Measurements from ENCODE around the gene PAX8.
"Not testable (repeated sequence)": the region's sequence is repeated elsewhere in the genome, so short reads cannot be mapped to it uniquely, and the experiment has no call there.

The PAX8 gene

GRCh38 chr2:113309655-113310387, 31.1 kb upstream of the PAX8 start:
- no peaks in the 10 kb centered on the region for H3K36me3 ChIP-seq (ENCODE audit: control insufficient read depth, insufficient read depth, low read length, severe bottlenecking)
- H3K4me3 ChIP-seq (ENCODE audit: low read length) = no peak overlapping the region
- no peaks in the 10 kb centered on the region for H3K27me3 ChIP-seq (replicated peaks; ENCODE audit: control insufficient read depth, insufficient read depth, low read length)
- no peaks in the 10 kb centered on the region for H3K9me3 ChIP-seq (ENCODE audit: control insufficient read depth, low read length)
- peaks cover 8% of the 10 kb centered on the region for H3K4me1 ChIP-seq (ENCODE audit: control insufficient read depth, insufficient read depth, low read length)
- H3K9ac ChIP-seq (ENCODE audit: low read length) = no peak overlapping the region
- DNase-seq (ENCODE audit: low read depth) = no peak

GRCh38 chr2:113308784-113309183, 30.1 kb upstream of the PAX8 start:
- H3K9me3 ChIP-seq (ENCODE audit: control insufficient read depth, low read length) = not testable (repeated sequence)

DNA sequence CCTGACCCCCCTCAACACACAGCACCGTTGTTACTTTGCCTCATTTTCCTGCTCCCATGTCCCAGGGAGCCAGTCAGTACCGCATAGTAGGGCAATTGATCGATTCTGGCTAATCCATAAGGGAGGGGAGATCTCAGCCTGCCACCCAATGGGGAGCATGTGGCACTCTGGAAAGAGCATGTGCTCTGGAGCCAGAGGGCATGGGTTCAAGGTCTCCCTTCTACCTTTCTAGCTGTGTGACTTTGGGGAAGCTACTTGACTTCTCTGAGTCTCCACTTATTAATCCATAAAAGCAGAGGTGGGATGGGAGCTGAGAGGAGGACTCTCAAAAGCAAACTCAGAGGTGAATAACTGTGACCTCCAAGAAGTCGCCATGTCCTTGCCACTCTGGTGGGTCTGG, 27.5 kb upstream of the PAX8 start:
- not testable (repeated sequence) for H3K9ac ChIP-seq (ENCODE audit: low read length); H3K4me3 ChIP-seq (ENCODE audit: low read length); H3K4me1 ChIP-seq (ENCODE audit: control insufficient read depth, insufficient read depth, low read length); H3K27me3 ChIP-seq (replicated peaks; ENCODE audit: control insufficient read depth, insufficient read depth, low read length); H3K9me3 ChIP-seq (ENCODE audit: control insufficient read depth, low read length); H3K36me3 ChIP-seq (ENCODE audit: control insufficient read depth, insufficient read depth, low read length, severe bottlenecking); DNase-seq (ENCODE audit: low read depth)

More at GRCh38 chr2:113308784-113309183, 30.1 kb upstream of the PAX8 start:
- H3K4me3 ChIP-seq (ENCODE audit: low read length); H3K27me3 ChIP-seq (replicated peaks; ENCODE audit: control insufficient read depth, insufficient read depth, low read length); H3K4me1 ChIP-seq (ENCODE audit: control insufficient read depth, insufficient read depth, low read length); H3K9ac ChIP-seq (ENCODE audit: low read length); DNase-seq (ENCODE audit: low read depth); H3K36me3 ChIP-seq (ENCODE audit: control insufficient read depth, insufficient read depth, low read length, severe bottlenecking): not testable (repeated sequence)

DNA sequence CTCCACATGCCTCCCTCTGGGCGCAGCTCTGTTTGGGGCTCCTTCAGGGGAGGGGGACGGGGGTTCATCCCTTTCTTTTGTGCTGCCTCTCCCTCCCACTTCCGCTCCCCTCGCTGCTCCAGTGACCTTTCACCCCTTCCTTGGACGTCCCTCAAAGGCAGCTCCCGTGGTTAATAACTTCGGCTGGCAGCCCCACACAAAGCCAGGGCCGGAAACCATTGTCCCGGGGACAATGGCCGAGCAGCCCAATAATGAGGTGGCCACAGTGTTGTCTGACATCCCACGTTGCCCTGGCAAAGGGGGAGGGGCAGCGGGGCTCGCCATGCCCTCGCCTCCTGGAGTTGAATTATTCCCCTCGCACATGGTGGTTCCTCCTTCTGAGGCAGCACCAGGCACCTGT, 27.0 kb upstream of the PAX8 start:
- not testable (repeated sequence) for DNase-seq (ENCODE audit: low read depth); H3K9ac ChIP-seq (ENCODE audit: low read length); H3K36me3 ChIP-seq (ENCODE audit: control insufficient read depth, insufficient read depth, low read length, severe bottlenecking); H3K27me3 ChIP-seq (replicated peaks; ENCODE audit: control insufficient read depth, insufficient read depth, low read length); H3K4me3 ChIP-seq (ENCODE audit: low read length); H3K4me1 ChIP-seq (ENCODE audit: control insufficient read depth, insufficient read depth, low read length); H3K9me3 ChIP-seq (ENCODE audit: control insufficient read depth, low read length)

DNA sequence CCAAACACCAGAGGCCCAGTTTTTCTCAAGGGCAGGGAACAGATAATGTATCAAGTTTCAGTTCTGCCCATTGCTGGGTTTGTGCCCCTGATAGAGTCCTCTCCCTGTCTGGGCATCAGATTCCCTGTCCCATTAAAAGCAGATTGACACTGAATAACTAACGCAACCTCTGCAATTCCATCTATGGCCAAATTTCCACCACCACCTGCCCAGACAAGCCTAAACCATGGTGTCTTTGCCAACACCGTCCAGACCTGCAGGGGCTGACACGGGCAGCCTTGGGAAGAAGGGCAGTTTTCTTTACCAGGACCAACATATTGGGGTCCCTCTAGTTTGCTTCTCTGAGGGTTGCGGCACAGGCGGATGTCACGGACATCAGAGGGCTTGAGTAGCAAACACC, 26.4 kb upstream of the PAX8 start:
- DNase-seq (ENCODE audit: low read depth) = no peak
- no peaks in the 10 kb centered on the region for H3K36me3 ChIP-seq (ENCODE audit: control insufficient read depth, insufficient read depth, low read length, severe bottlenecking)
- no peak overlapping the region for H3K4me3 ChIP-seq (ENCODE audit: low read length)
- no peaks in the 10 kb centered on the region for H3K9me3 ChIP-seq (ENCODE audit: control insufficient read depth, low read length)
- H3K4me1 ChIP-seq (ENCODE audit: control insufficient read depth, insufficient read depth, low read length) = no peaks in the 10 kb centered on the region
- no peaks in the 10 kb centered on the region for H3K27me3 ChIP-seq (replicated peaks; ENCODE audit: control insufficient read depth, insufficient read depth, low read length)
- no peak overlapping the region for H3K9ac ChIP-seq (ENCODE audit: low read length)

DNA sequence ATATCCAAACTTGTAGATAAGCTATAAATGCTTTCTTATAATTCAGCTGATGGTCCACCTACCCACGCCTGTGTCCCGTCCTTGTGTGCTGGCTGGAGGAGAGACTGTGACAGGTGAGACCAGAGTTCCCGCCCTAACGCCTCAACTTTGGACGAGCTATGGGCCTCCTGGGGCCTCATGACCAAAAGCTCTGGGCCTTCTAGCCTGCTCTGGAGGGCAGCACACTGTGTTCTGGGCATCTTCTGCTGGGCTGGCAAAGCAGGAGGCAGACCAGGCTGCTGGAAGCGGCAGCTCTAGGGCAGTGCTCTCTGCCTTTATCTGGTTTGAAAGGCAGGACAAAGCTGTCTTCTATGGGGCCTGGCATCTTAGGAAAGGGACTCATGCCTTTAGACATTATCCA, 26.0 kb upstream of the PAX8 start:
- no peak overlapping the region for H3K9ac ChIP-seq (ENCODE audit: low read length)
- H3K36me3 ChIP-seq (ENCODE audit: control insufficient read depth, insufficient read depth, low read length, severe bottlenecking) = no peaks in the 10 kb centered on the region
- no peak overlapping the region for H3K4me3 ChIP-seq (ENCODE audit: low read length)
- H3K4me1 ChIP-seq (ENCODE audit: control insufficient read depth, insufficient read depth, low read length) = no peaks in the 10 kb centered on the region
- no peak for DNase-seq (ENCODE audit: low read depth)
- H3K9me3 ChIP-seq (ENCODE audit: control insufficient read depth, low read length) = no peaks in the 10 kb centered on the region
- no peaks in the 10 kb centered on the region for H3K27me3 ChIP-seq (replicated peaks; ENCODE audit: control insufficient read depth, insufficient read depth, low read length)

DNA sequence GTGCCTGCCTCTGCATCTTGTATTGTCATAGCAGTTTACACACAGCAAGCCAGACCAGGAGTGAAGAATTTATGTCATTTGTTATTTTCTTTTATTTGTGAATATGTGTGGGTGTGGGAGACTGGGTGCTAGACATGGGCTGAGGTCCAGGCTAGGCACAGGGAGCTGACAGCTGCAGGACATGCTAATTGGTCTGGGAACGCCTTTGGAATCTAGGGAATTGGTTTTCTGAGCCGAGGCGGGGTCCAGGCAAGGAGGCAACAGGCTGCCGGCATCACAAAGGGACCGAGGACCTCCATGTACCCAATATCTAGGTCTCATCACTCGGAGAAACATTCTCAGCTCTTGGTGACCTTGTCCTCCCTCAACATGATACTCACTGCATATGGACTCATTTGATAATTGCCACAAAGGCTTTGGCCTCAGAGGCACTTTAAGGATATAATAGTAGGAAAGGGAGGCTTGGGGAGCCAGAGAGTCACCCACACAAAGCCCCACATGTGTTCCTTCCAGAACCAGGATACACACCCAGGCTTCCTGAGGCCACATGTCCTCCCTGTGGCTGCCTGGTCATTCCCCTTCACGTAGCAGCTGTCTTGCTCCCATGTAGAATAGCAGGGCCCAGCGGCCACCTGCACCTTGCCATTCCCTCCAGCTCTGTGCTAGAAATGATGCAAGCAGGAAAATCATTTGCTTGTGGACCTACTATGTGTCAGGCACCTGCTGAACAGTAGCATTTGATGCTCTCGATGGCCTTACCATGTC, 23.7 kb upstream of the PAX8 start:
- not testable (repeated sequence) for H3K4me3 ChIP-seq (ENCODE audit: low read length); H3K36me3 ChIP-seq (ENCODE audit: control insufficient read depth, insufficient read depth, low read length, severe bottlenecking); H3K4me1 ChIP-seq (ENCODE audit: control insufficient read depth, insufficient read depth, low read length); H3K9me3 ChIP-seq (ENCODE audit: control insufficient read depth, low read length); H3K27me3 ChIP-seq (replicated peaks; ENCODE audit: control insufficient read depth, insufficient read depth, low read length); DNase-seq (ENCODE audit: low read depth); H3K9ac ChIP-seq (ENCODE audit: low read length)

- DNase-seq (ENCODE audit: low read depth) = no peak
Measured at GRCh38 chr2:113300281-113300680, 21.6 kb upstream of the PAX8 start.

GRCh38 chr2:113298176-113298575, 19.5 kb upstream of the PAX8 start:
- Histone ChIP-seq H3K4me3 (ENCODE audit: low read length) (no peak overlapping the region), H3K27me3 (replicated peaks; ENCODE audit: control insufficient read depth, insufficient read depth, low read length) (no peaks in the 10 kb centered on the region), H3K36me3 (ENCODE audit: control insufficient read depth, insufficient read depth, low read length, severe bottlenecking) (no peaks in the 10 kb centered on the region), H3K4me1 (ENCODE audit: control insufficient read depth, insufficient read depth, low read length) (no peaks in the 10 kb centered on the region), H3K9ac (ENCODE audit: low read length) (no peak overlapping the region), H3K9me3 (ENCODE audit: control insufficient read depth, low read length) (no peaks in the 10 kb centered on the region)
- DNase-seq (ENCODE audit: low read depth) = no peak

More at GRCh38 chr2:113300281-113300680, 21.6 kb upstream of the PAX8 start:
- H3K4me3 ChIP-seq (ENCODE audit: low read length) = no peak overlapping the region
- no peaks in the 10 kb centered on the region for H3K9me3 ChIP-seq (ENCODE audit: control insufficient read depth, low read length)
- no peaks in the 10 kb centered on the region for H3K27me3 ChIP-seq (replicated peaks; ENCODE audit: control insufficient read depth, insufficient read depth, low read length)
- no peak overlapping the region for H3K9ac ChIP-seq (ENCODE audit: low read length)
- no peaks in the 10 kb centered on the region for H3K36me3 ChIP-seq (ENCODE audit: control insufficient read depth, insufficient read depth, low read length, severe bottlenecking)
- no peaks in the 10 kb centered on the region for H3K4me1 ChIP-seq (ENCODE audit: control insufficient read depth, insufficient read depth, low read length)

DNA sequence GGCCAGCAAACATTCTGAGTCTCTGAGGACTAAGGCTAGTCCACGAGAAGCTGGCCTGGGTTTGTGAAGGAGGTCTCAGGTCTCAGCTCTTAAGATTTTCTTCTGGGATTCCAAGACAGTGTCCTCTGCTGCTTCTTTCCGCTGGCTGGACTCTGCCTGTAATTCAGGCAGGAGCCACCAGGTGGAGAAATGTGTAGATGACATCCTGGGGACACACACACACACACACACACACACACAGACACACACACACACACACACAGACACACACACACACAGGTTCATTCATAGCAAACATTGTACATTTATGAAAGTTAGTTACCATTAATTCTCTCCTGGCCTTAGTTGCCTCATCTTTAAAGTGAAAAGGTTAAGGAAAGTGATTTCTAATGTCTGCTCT, 18.9 kb upstream of the PAX8 start:
- H3K9me3 ChIP-seq (ENCODE audit: control insufficient read depth, low read length); H3K36me3 ChIP-seq (ENCODE audit: control insufficient read depth, insufficient read depth, low read length, severe bottlenecking): not testable (repeated sequence)

DNA sequence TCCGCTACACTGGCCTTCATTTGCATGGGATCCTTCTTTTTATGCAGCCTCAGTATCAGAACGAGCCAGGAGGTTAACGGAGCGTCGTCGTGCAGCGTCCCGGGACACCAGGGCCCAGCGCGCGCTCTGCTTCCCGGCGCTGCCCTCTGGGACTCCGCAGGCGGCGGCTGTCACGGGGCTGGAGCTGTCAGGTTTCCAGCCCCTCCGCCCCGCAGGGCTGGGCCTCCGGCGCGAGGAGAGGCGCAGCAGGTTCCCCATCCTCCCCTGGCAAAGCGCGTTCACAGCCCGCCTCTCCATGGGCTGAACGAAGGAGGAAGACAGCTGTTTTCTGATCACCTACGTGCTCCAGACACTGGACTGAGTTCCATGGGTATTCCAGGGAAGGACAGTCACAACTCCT, 12.5 kb upstream of the PAX8 start:
- H3K4me1 ChIP-seq (ENCODE audit: control insufficient read depth, insufficient read depth, low read length) = no peaks in the 10 kb centered on the region
- no peaks in the 10 kb centered on the region for H3K9me3 ChIP-seq (ENCODE audit: control insufficient read depth, low read length)
- H3K27me3 ChIP-seq (replicated peaks; ENCODE audit: control insufficient read depth, insufficient read depth, low read length) = peaks cover 7% of the 10 kb centered on the region
- H3K36me3 ChIP-seq (ENCODE audit: control insufficient read depth, insufficient read depth, low read length, severe bottlenecking) = no peaks in the 10 kb centered on the region
- no peak overlapping the region for H3K9ac ChIP-seq (ENCODE audit: low read length)
- no peak overlapping the region for H3K4me3 ChIP-seq (ENCODE audit: low read length)
- no peak for DNase-seq (ENCODE audit: low read depth)

More for the DNA sequence above, 18.9 kb upstream of the PAX8 start:
- not testable (repeated sequence) for H3K4me1 ChIP-seq (ENCODE audit: control insufficient read depth, insufficient read depth, low read length); DNase-seq (ENCODE audit: low read depth); H3K9ac ChIP-seq (ENCODE audit: low read length); H3K27me3 ChIP-seq (replicated peaks; ENCODE audit: control insufficient read depth, insufficient read depth, low read length); H3K4me3 ChIP-seq (ENCODE audit: low read length)
